Measurements from ENCODE around the gene PLXDC2. TPM values are rescaled to one million over a fixed set of nuclear protein-coding genes. Genes with fewer than 3 reads are reported as not detected.

Gene PLXDC2
- total RNA-seq, 1 donor from 2014 or later = 0.86 TPM

- no peak for DNase-seq (ENCODE audit: low read depth)
- TF ChIP-seq CTCF (conservative IDR thresholded peaks at IDR 0.05; ENCODE audit: low read depth, low read length) = no peak
- H3K4me3 ChIP-seq (ENCODE audit: low read depth, low read length) = no peak overlapping the region
Measured at GRCh38 chr10:19966751-19967150, 150.5 kb downstream of the PLXDC2 start.

- no peak for TF ChIP-seq CTCF (conservative IDR thresholded peaks at IDR 0.05; ENCODE audit: low read depth, low read length)
Measured at GRCh38 chr10:19967981-19968380, 151.7 kb downstream of the PLXDC2 start.

GRCh38 chr10:19968745-19969144, 152.5 kb downstream of the PLXDC2 start:
- DNase-seq (ENCODE audit: low read depth) = no peak
- TF ChIP-seq CTCF (conservative IDR thresholded peaks at IDR 0.05; ENCODE audit: low read depth, low read length) = no peak

More at GRCh38 chr10:19967981-19968380, 151.7 kb downstream of the PLXDC2 start:
- no peak overlapping the region for H3K4me3 ChIP-seq (ENCODE audit: low read depth, low read length)
- DNase-seq (ENCODE audit: low read depth) = no peak

GRCh38 chr10:19970256-19970655, 154.0 kb downstream of the PLXDC2 start:
- TF ChIP-seq CTCF (conservative IDR thresholded peaks at IDR 0.05; ENCODE audit: low read depth, low read length) = no peak
- DNase-seq (ENCODE audit: low read depth) = no peak
- no peak overlapping the region for H3K4me3 ChIP-seq (ENCODE audit: low read depth, low read length)

More at GRCh38 chr10:19968745-19969144, 152.5 kb downstream of the PLXDC2 start:
- no peak overlapping the region for H3K4me3 ChIP-seq (ENCODE audit: low read depth, low read length)

- DNase-seq (ENCODE audit: low read depth) = no peak
- no peak for TF ChIP-seq CTCF (conservative IDR thresholded peaks at IDR 0.05; ENCODE audit: low read depth, low read length)
- no peak overlapping the region for H3K4me3 ChIP-seq (ENCODE audit: low read depth, low read length)
Measured at GRCh38 chr10:19970717-19971116, 154.5 kb downstream of the PLXDC2 start.

GRCh38 chr10:19971343-19972052, 155.3 kb downstream of the PLXDC2 start:
- H3K4me3 ChIP-seq (ENCODE audit: low read depth, low read length) = no peak overlapping the region
- DNase-seq (ENCODE audit: low read depth) = no peak
- TF ChIP-seq CTCF (conservative IDR thresholded peaks at IDR 0.05; ENCODE audit: low read depth, low read length) = no peak

- no peak overlapping the region for H3K4me3 ChIP-seq (ENCODE audit: low read depth, low read length)
- no peak for TF ChIP-seq CTCF (conservative IDR thresholded peaks at IDR 0.05; ENCODE audit: low read depth, low read length)
- no peak for DNase-seq (ENCODE audit: low read depth)
Measured at GRCh38 chr10:19974138-19974537, 157.9 kb downstream of the PLXDC2 start.

Measured in epithelial cell of proximal tubule (primary cell).